CD4-positive, alpha-beta T cell treated with Interleukin-2 at 100 ng/mL for 4 hours (primary cell): Measurements from ENCODE around the gene GBP3.
A peak's percentile ranks its signal among the peaks of the same experiment; 100 is the strongest.
"Not testable (repeated sequence)": the region's sequence is repeated elsewhere in the genome, so short reads cannot be mapped to it uniquely, and the experiment has no call there.

Source experiments
- DNase-seq: peaks from one replicate; pipeline ENCODE4 v3.0.0-alpha.2; 2020; ENCODE audit warnings: low spot score

The GBP3 gene

DNA sequence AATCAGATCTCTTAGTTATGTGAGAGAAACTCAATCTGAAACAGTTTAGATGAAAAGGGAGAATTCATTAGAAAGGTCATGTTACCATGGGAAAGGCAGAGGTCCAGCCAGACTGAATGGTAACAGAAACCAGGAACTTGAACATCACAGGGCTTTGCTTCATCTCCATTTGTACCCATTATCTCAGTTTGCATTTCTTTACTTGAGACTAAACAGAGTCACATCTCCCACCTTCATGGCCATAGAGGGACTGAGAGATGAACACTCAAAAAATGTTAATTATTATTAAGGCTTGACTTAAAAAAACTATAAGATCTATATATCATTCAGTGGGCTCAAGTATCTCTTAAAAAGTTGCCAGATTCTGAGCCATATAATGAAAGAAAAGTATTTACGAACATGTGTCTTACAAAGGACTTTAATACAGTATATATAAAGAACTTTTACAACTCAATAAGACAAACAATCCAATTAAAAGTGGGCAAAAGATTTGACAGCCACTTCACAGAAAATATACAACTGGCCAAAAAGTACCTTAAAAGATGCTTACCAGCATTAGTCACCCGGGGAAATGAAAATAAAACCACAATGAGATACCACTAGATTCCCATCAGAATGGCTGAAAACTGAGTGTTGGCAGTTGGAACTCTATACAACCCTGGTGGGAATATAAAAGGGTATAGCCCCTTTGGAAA is 43.5 kb downstream of the GBP3 start:
- DNase-seq = no peak

DNA sequence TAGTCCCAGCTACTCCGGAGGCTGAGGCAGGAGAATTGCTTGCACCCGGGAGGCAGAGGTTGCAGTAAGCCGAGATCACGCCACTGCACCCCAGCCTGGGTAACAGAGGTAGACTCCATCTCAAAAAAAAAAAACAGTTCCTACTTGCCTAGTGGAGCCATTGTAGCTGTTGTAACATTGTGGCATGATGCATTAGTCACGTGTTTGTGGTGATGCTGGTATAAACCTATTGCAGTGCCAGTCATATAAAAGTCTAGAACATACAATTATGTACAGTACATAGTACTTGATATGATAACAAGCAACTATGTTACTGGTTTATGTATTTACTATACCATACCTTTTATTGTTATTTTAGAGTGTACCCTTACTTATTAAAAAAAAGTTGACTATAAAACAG is 46.4 kb downstream of the GBP3 start:
- DNase-seq = no peak

DNA sequence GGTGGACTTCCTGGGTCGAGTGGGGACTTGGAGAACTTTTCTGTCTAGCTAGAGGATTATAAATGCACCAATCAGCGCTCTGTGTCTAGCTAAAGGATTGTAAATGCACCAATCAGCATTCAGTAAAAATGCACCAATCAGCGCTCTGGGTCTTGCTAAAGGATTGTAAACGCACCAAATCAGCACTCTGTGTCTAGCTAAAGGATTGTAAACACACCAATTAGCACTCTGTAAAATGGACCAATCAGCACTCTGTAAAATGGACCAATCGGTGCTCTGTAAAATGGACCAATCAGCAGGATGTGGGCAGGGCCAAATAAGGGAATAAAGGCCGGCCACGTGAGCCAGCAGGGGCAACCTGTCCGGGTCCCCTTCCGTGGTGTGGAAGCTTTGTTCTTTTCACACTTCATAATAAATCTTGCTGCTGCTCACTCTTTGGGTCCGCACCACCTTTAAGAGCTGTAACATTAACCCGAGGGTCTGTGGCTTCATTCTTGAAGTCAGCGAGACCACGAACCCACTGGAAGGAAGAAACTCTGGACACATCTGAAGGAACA is 48.0 kb downstream of the GBP3 start:
- not testable (repeated sequence) for DNase-seq

DNA sequence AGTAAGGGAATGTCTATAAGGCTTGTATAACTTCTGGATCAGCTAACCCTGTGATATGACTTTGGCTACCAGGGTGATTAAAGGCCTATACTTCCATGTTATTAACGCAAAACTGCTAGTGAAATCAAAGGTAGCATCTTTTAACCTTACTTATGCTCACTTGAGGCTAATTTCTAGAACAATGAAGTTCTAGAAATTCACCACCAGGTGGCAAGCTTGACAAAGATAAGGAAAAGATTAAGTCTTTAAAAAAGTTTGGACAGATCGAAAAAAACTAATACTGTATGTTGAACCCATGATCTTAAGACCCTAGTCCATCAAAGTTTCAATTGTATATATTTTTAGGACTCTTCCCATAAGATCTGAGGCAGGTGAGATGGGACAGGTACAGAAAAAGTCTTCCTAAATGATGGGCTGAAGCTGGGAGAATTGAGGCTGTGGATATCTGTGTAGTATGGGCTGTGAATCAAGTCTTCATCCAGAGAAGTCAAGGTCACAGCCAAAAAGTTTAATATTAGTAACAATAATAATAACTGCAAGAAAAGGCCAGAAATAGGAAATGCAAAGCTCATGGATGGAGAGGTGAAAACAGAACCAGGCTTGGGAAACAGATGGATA is 49.0 kb downstream of the GBP3 start:
- peak; percentile 49 for DNase-seq

DNA sequence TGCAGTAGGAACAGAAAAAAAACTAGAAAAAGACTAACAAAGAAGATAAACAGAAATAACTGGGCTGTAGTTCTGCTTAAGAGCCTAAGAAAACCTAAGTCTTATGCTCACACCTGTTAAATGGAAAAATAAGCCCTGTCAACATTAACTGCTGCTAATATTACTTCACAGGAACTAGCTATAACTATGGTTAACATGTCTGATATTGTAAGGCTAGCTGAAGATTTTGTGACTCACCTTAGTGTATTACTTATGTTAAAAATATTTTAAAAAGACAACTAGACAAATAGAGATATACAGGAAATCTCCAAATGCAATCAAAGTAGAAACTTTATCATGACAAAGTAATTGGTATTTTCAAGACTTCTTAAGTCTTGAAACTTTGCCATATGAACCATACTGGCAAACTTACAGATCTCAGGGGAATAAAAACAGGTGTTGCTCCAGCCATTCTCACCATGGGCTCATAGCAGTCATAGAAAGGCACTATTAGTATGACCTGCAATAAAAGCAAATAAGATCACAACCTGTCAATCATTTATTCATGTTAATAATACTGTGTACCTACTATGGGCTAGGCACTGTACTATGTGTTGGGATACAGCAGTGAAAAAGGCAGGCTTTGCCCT is 60.9 kb downstream of the GBP3 start:
- DNase-seq = no peak

DNA sequence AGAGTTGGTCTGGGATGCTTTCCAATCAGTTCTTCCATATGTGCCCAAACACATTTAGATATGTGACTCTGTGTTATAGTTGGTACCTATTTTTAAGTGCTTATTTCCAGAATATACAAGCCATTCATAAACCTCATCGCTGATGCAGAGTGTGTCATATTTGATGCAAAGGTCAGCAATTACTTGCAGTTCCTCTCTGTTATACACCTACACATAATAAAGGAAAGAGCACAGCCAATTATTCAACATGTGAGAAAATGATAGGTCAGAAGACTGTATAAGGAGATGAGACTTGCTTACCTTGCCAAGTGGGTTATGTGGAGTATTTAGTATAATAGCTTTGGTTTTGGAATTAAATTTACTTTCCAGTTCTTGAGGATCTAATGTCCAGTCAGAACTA is 61.6 kb downstream of the GBP3 start:
- DNase-seq = no peak
